Prostate gland (tissue), 2 donors: Measurements from ENCODE around the gene FAM162A. TPM values are rescaled to one million over a fixed set of nuclear protein-coding genes. Genes with fewer than 3 reads are reported as not detected.
"Not testable (repeated sequence)": the region's sequence is repeated elsewhere in the genome, so short reads cannot be mapped to it uniquely, and the experiment has no call there.

ENCODE experiments used
- DNase-seq: peaks from one replicate; pipeline ENCODE4 v3.0.0-alpha.2; 2019; ENCODE audit warnings: low spot score
- H3K27ac ChIP-seq, 2 donors: fragments of 200-600 bp; sonication (generic); 2 replicates each; pipeline ENCODE4 v1.5.1; 2017 to 2019
- H3K27me3 ChIP-seq: fragments of 200-600 bp; sonication (generic); replicated peaks from 2 replicates; pipeline ENCODE4 v1.5.1; 2019; ENCODE audit not compliant: insufficient read depth
- H3K36me3 ChIP-seq, 2 donors: fragments of 200-600 bp; sonication (generic); 1 replicate in 1 of 2; 2 replicates in 1 of 2; pipeline versions ENCODE4 v1.5.1 to v1.8.1; 2017 to 2019
- H3K4me1 ChIP-seq: fragments of 200-600 bp; sonication (generic); replicated peaks from 2 replicates; pipeline ENCODE4 v1.5.1; 2019
- H3K4me3 ChIP-seq, 2 donors: fragments of 200-600 bp; sonication (generic); 2 replicates each; pipeline ENCODE4 v1.5.1; 2017 to 2019
- H3K9me3 ChIP-seq: fragments of 200-600 bp; sonication (generic); 2 replicates; pipeline ENCODE4 v1.5.1; 2017
- POLR2A ChIP-seq: fragments of 450-650 bp; IDR thresholded peaks from one replicate; pipeline ENCODE4 v1.6.1; 2016; ENCODE audit warnings: antibody characterized with exemption, mild to moderate bottlenecking
- POLR2AphosphoS5 ChIP-seq: sonication (generic); formaldehyde crosslinking; IDR thresholded peaks from one replicate; pipeline ENCODE4 v1.6.1; 2017; ENCODE audit warnings: antibody characterized with exemption
- WGBS: methylation state at CpG from one replicate; pipeline ENCODE4 v1.1.5; 2018; 5-methylcytosine and 5-hydroxymethylcytosine counted together
- intact Hi-C: fragments of 100-400 bp; cut with DNase I; formaldehyde crosslinking; loops from one replicate; pipeline ENCODE4 v1.14.2; 2022
- total RNA-seq, 2 donors: library from RNA; depleted of rRNA; stranded (reverse); fragments of >200 nt; gene quantifications; one replicate each; pipeline ENCODE4 v1.1.0, GENCODE V29; 2016
- TF ChIP-seq, protein P1 (sequence below), 4 experiments: fragments of 200-600 bp in 2 of 4; fragments of 450-650 bp in 2 of 4; sonication (generic) in 2 of 4; IDR thresholded peaks; 1 replicate in 3 of 4; 2 replicates in 1 of 4; pipeline ENCODE4 v1.5.1; 2016 to 2019; ENCODE audit warnings: antibody characterized with exemption in 4 of 4, mild to moderate bottlenecking in 2 of 4, moderate library complexity in 2 of 4

FAM162A gene
- total RNA-seq, 2 donors from 2014 or later, result 12.9 to 87.9 TPM

DNA sequence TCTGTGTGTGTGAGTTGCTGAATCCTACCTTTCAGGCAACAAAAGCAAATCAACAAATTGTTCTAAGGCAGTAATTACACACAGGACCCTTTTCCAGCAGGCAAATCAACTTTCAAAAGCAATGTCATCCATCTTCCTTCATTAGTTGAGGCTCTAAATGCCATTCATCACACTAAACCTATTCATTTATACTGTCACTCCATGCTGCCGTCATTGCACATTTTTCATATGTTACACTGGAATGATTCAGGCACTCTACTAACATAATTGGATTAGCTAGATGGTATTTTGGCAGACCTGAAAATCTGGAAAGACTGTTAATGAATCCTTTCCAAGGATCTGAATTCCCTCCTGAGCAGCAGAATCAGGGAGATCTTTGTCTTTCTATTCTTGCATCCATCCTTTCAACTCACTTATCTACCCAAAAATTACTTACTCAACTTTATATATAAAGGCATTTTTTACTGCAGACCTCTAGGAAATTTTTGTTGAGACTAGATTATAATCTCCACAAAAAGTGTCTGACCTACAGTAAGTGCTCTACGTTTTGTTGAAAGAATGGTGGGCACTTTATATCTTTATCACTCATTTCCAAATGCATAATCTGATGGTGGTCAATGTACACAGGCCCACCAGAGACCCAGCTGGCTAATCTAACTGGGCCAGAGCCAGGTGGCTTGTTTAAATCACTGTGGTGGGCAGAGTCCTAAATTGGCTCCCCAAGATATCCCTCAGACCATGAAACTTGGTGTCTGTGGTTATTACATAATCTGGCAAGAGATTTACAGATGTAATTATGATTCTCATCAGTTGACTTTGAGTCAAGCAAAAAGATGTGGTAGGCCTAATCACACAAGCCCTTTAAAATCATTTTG, 25.9 kb upstream of the FAM162A start:
- TF ChIP-seq POLR2A (no peak), POLR2AphosphoS5 (no peak)
- 41% methylated on average over 2 of the region's 2 CpGs for WGBS
- Histone ChIP-seq H3K4me1 (no peaks in the 10 kb centered on the region), H3K27me3 (no peaks in the 10 kb centered on the region), H3K27ac (no peak overlapping the region), H3K36me3 (no peaks in the 10 kb centered on the region), H3K9me3 (no peaks in the 10 kb centered on the region), H3K4me3 (no peak overlapping the region)
- intact Hi-C loops, result loop anchor here (5.0 to 10.0 kb wide), 2 partner anchors 93 to 256 kb away; no protein-coding TSS in a partner anchor
- DNase-seq, result no peak

DNA sequence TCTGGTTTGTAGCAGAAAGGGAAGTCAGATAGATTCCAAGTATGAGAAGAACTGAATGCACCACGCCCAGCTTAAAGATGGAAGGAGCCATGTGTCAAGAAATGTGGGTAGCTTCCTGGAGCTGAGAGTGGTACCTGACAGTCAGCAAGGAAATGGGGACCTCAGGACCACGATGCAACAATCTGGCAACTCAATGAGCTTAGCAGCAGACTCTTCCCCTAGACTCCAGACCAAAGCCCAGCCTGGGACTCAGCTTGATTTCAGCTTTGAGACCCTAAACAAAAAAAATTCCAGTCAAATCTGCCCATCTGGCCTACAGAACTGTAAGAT, 25.3 kb upstream of the FAM162A start:
- Histone ChIP-seq H3K9me3 (no peaks in the 10 kb centered on the region), H3K27ac (no peak overlapping the region), H3K36me3 (no peaks in the 10 kb centered on the region), H3K4me3 (no peak overlapping the region), H3K27me3 (no peaks in the 10 kb centered on the region), H3K4me1 (no peaks in the 10 kb centered on the region)
- DNase-seq, result no peak
- TF ChIP-seq POLR2A (no peak), POLR2AphosphoS5 (no peak)
- TF ChIP-seq, protein P1, sequence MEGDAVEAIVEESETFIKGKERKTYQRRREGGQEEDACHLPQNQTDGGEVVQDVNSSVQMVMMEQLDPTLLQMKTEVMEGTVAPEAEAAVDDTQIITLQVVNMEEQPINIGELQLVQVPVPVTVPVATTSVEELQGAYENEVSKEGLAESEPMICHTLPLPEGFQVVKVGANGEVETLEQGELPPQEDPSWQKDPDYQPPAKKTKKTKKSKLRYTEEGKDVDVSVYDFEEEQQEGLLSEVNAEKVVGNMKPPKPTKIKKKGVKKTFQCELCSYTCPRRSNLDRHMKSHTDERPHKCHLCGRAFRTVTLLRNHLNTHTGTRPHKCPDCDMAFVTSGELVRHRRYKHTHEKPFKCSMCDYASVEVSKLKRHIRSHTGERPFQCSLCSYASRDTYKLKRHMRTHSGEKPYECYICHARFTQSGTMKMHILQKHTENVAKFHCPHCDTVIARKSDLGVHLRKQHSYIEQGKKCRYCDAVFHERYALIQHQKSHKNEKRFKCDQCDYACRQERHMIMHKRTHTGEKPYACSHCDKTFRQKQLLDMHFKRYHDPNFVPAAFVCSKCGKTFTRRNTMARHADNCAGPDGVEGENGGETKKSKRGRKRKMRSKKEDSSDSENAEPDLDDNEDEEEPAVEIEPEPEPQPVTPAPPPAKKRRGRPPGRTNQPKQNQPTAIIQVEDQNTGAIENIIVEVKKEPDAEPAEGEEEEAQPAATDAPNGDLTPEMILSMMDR (IDR thresholded peaks at IDR 0.05), result no peak
- 78% methylated on average over 2 of the region's 2 CpGs for WGBS
- intact Hi-C loops, result loop anchor here (5.0 to 10.0 kb wide), 2 partner anchors 94 to 256 kb away; no protein-coding TSS in a partner anchor

DNA sequence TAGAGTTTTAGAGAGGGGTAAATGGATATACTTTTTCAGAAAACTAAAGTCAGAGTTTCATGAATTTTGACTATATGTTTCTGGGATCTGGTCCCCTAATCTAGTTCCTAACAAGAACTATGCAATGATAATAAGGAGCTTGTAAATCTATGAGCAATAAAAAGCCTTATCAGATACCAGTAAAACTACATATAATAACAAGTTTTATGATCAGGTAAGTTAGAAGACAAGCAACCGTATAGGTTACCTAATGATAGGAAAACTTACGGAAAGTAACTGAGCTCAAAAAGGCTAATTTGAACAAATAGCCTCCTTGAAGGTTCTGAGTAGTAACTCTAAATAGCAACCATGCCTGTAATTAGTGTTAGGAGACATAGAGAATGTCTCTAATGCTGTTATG, 22.0 kb upstream of the FAM162A start:
- Histone ChIP-seq H3K27ac (peak overlapping the region; percentile 30 to 50), H3K4me1 (no peaks in the 10 kb centered on the region), H3K9me3 (no peaks in the 10 kb centered on the region), H3K4me3 (no peak overlapping the region), H3K27me3 (no peaks in the 10 kb centered on the region), H3K36me3 (no peaks in the 10 kb centered on the region)
- WGBS, result 36% methylated on average over 2 of the region's 2 CpGs
- TF ChIP-seq POLR2AphosphoS5, result no peak
- TF ChIP-seq POLR2A, result no peak
- TF ChIP-seq, protein P1 (IDR thresholded peaks at IDR 0.05), result no peak
- no peak for DNase-seq
- intact Hi-C loops, result no loop called here

DNA sequence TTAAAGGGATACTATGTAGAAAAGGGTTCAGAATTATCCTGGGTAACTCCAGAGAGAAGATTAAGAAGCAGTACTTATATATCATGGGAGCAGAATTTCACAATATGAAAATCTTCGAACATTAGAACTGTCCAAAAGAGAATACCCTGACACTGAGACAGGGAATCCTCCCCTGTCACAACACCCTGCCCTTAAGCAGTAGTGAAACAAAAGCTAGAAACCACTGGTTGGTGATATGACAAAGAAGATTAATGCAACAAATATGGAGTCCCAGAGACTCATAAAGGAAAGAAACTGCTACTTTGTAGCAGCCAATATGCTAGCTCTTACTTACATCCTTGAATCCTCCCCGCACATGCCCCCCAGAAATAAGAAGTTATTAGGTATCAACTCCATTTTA, 19.5 kb upstream of the FAM162A start:
- H3K4me3 ChIP-seq, result no peak overlapping the region
- no peaks in the 10 kb centered on the region for H3K4me1 ChIP-seq
- H3K27ac ChIP-seq, result no peak overlapping the region
- DNase-seq, result no peak
- WGBS, result 71% methylated on average over 2 of the region's 2 CpGs
- no peaks in the 10 kb centered on the region for H3K9me3 ChIP-seq
- TF ChIP-seq, protein P1 (IDR thresholded peaks at IDR 0.05), result no peak
- TF ChIP-seq POLR2AphosphoS5 (no peak), POLR2A (no peak)
- intact Hi-C loops, result no loop called here
- no peaks in the 10 kb centered on the region for H3K36me3 ChIP-seq
- H3K27me3 ChIP-seq, result no peaks in the 10 kb centered on the region

DNA sequence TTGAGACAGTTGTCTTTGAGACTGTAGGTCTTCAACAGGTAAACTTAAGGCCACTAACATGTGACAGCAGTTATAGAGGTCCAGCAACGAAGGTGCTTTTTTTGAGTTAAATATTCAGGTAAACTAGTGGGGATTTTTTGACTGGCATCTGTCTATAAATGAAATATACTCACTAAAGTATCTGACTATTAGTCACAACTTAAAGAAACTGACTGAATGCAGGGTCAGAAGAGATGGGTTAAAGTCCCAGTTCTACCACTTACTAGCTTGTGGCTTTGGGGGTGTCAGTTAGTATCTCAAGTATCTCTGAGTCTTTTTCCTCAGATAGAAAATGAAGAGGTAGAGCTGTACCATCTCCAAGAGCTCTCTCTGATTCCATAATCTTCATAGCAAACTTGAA, 18.9 kb upstream of the FAM162A start:
- intact Hi-C loops, result no loop called here
- no peaks in the 10 kb centered on the region for H3K9me3 ChIP-seq
- H3K27me3 ChIP-seq, result no peaks in the 10 kb centered on the region
- no peaks in the 10 kb centered on the region for H3K4me1 ChIP-seq
- TF ChIP-seq POLR2AphosphoS5 (no peak), POLR2A (no peak)
- TF ChIP-seq, protein P1 (IDR thresholded peaks at IDR 0.05), result no peak
- WGBS, result 86% methylated on average over 1 of the region's 1 CpG
- no peaks in the 10 kb centered on the region for H3K36me3 ChIP-seq
- H3K27ac ChIP-seq, result no peak overlapping the region
- H3K4me3 ChIP-seq, result no peak overlapping the region
- no peak for DNase-seq

DNA sequence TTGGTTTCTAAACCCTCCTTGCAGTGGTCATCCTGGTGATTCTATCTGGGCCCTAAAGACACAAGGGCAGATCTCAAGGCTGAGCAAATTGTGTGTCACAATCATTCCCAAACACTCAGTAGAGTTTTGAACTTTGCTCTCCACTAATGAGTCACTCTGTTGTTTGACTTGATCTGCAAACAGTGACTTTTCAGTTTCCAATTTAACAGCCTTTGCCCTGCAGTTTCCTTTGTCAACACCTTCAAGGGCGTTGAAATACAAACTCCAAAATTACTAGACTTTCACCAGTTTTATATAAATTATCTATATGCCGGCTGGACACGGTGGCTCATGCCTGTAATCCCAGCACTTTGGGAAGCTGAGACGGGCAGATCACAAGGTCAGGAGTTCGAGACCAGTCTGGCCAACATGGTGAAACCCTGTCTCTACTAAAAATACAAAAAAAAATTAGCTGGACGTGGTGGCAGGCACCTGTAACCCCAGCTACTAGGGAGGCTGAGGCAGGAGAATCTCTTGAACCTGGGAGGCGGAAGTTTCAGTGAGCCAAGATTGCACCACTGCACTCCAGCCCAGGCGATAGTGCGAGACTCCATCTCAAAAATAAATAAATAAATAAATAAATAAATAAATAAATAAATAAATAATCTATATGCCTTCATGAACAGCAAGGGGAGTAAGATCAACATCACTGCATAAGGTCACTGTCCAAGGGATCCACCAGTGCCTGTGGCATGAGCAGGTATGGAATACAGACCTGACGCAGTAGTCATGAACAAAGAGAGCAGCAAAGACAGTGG, 18.2 kb upstream of the FAM162A start:
- WGBS, result 80% methylated on average over 10 of the region's 10 CpGs
- H3K27me3 ChIP-seq, H3K36me3 ChIP-seq, intact Hi-C loops, H3K27ac ChIP-seq, DNase-seq, H3K4me3 ChIP-seq, H3K4me1 ChIP-seq, H3K9me3 ChIP-seq: not testable (repeated sequence)
